IMR-90 (cell line): ENCODE data around the gene THBS4. TPM values are rescaled to one million over a fixed set of nuclear protein-coding genes. Genes with fewer than 3 reads are reported as not detected.

Experiments
- ATAC-seq: fragments of 200-7000 bp; cut with Tn5 transposase; 2 replicates; pipeline ENCODE4 v1.9.1; 2020; ENCODE audit warnings: low read depth, mild to moderate bottlenecking, moderate library complexity
- BruUV-seq: library from RNA; stranded (reverse); fragments of 400-500 nt; replicated peaks from 2 replicates; lab custom pipeline; 2021; lab: Mats Ljungman, UMichigan
- CTCF ChIA-PET: fragments of 300-600 bp; formaldehyde crosslinking; extraction: SDS; loops from one replicate; lab custom pipeline; 2021; ENCODE audit warnings: antibody characterized with exemption; lab: Yijun Ruan, JAX
- POLR2A ChIA-PET: fragments of 300-600 bp; sonication (Branson Sonifier 250); formaldehyde crosslinking; loops from one replicate; lab custom pipeline; 2022; ENCODE audit warnings: antibody characterized with exemption; ENCODE audit not compliant: unreplicated experiment; lab: Charles Lee
- DNase-seq: peaks from one replicate; pipeline ENCODE4 v3.0.0; 2013
- H2AFZ ChIP-seq: replicated peaks from 2 replicates; pipeline ENCODE3; 2013; ENCODE audit warnings: low read length, mild to moderate bottlenecking; ENCODE audit not compliant: poor library complexity
- H2AK5ac ChIP-seq: 2 replicates; pipeline ENCODE4 v1.6.1; 2013; ENCODE audit warnings: low read depth, low read length, inconsistent platforms
- H2AK9ac ChIP-seq: replicated peaks from 2 replicates; pipeline ENCODE3; 2013; ENCODE audit warnings: mild to moderate bottlenecking, low read depth, low read length, moderate library complexity; ENCODE audit not compliant: poor library complexity
- H2BK120ac ChIP-seq: 2 replicates; pipeline ENCODE4 v1.6.1; 2013; ENCODE audit warnings: low read depth, low read length, inconsistent platforms
- H2BK15ac ChIP-seq: 3 replicates; pipeline ENCODE4 v1.6.1; 2013; ENCODE audit warnings: low read depth, low read length, inconsistent platforms
- H2BK20ac ChIP-seq: 2 replicates; pipeline ENCODE4 v1.6.1; 2013; ENCODE audit warnings: low read depth, mild to moderate bottlenecking, inconsistent platforms, low read length, moderate library complexity
- H2BK5ac ChIP-seq: 2 replicates; pipeline ENCODE4 v1.6.1; 2013; ENCODE audit warnings: mild to moderate bottlenecking, low read depth, low read length, inconsistent platforms; ENCODE audit not compliant: poor library complexity, severe bottlenecking
- H3K14ac ChIP-seq: replicated peaks from 2 replicates; pipeline ENCODE4 v1.6.1; 2013; ENCODE audit warnings: low read depth, low read length, inconsistent platforms
- H3K18ac ChIP-seq: 2 replicates; pipeline ENCODE4 v1.6.1; 2013; ENCODE audit warnings: low read depth, low read length, control low read depth
- H3K23ac ChIP-seq: 2 replicates; pipeline ENCODE4 v1.6.1; 2013; ENCODE audit warnings: low read depth, low read length, inconsistent platforms
- H3K27ac ChIP-seq: 2 replicates; pipeline ENCODE4 v1.5.1; 2013; ENCODE audit warnings: mild to moderate bottlenecking, control low read depth, low read length; ENCODE audit not compliant: insufficient read depth
- H3K27me3 ChIP-seq: 2 replicates; pipeline ENCODE4 v1.6.1; 2013; ENCODE audit warnings: low read length; ENCODE audit not compliant: control insufficient read depth, insufficient read depth
- H3K36me3 ChIP-seq: 2 replicates; pipeline ENCODE4 v1.6.1; 2013; ENCODE audit warnings: low read length, mixed read lengths; ENCODE audit not compliant: control insufficient read depth, insufficient read depth
- H3K4ac ChIP-seq: 2 replicates; pipeline ENCODE4 v1.6.1; 2013; ENCODE audit warnings: low read depth, low read length, inconsistent platforms
- H3K4me1 ChIP-seq: 2 replicates; pipeline ENCODE4 v1.6.1; 2013; ENCODE audit warnings: low read length, mixed read lengths; ENCODE audit not compliant: control insufficient read depth, insufficient read depth
- H3K4me2 ChIP-seq: 2 replicates; pipeline ENCODE4 v1.6.1; 2013; ENCODE audit warnings: low read depth, mild to moderate bottlenecking, control low read depth, low read length, moderate library complexity
- H3K4me3 ChIP-seq: 2 replicates; pipeline ENCODE4 v1.5.1; 2013; ENCODE audit warnings: low read depth, mild to moderate bottlenecking, control low read depth, low read length, moderate library complexity; ENCODE audit not compliant: insufficient read depth
- H3K56ac ChIP-seq: 2 replicates; pipeline ENCODE4 v1.6.1; 2013; ENCODE audit warnings: low read length, inconsistent platforms; ENCODE audit not compliant: insufficient read depth; ENCODE audit errors: extremely low read depth
- H3K79me1 ChIP-seq, 2 experiments: 2 replicates each; pipeline ENCODE4 v1.6.1; 2013; ENCODE audit warnings: low read length in 2 of 2, inconsistent platforms in 1 of 2, low read depth in 1 of 2
- H3K9ac ChIP-seq: 2 replicates; pipeline ENCODE4 v1.6.1; 2013; ENCODE audit warnings: low read depth, low read length, control low read depth
- H3K9me1 ChIP-seq: 2 replicates; pipeline ENCODE4 v1.6.1; 2013; ENCODE audit warnings: low read length, inconsistent platforms; ENCODE audit not compliant: insufficient read depth
- H3K9me3 ChIP-seq: 2 replicates; pipeline ENCODE4 v1.6.1; 2013; ENCODE audit warnings: low read length; ENCODE audit not compliant: control insufficient read depth, insufficient read depth
- H4K20me1 ChIP-seq: 2 replicates; pipeline ENCODE4 v1.6.1; 2013; ENCODE audit warnings: low read length, inconsistent platforms; ENCODE audit not compliant: insufficient read depth
- H4K5ac ChIP-seq: 2 replicates; pipeline ENCODE4 v1.6.1; 2013; ENCODE audit warnings: mild to moderate bottlenecking, low read depth, low read length, control low read depth
- H4K8ac ChIP-seq, 2 experiments: 2 replicates each; pipeline ENCODE4 v1.6.1; 2013; ENCODE audit warnings: low read depth in 2 of 2, low read length in 2 of 2, control low read depth in 1 of 2, inconsistent platforms in 1 of 2
- H4K91ac ChIP-seq: 2 replicates; pipeline ENCODE4 v1.6.1; 2013; ENCODE audit warnings: low read depth, low read length, inconsistent platforms; ENCODE audit not compliant: insufficient read depth
- CEBPB ChIP-seq: IDR thresholded peaks from 2 replicates; pipeline ENCODE4 v1.6.1; 2012; ENCODE audit warnings: low read depth, low read length, improper control_type of control experiment
- CHD1 ChIP-seq: IDR thresholded peaks from 2 replicates; pipeline ENCODE4 v1.6.1; 2012; ENCODE audit warnings: low read depth, low read length, improper control_type of control experiment
- FOS ChIP-seq: fragments of 150-350 bp; IDR thresholded peaks from 2 replicates; pipeline ENCODE4 v1.6.1; 2016; ENCODE audit warnings: low read depth, low read length
- MAFK ChIP-seq: IDR thresholded peaks from 2 replicates; pipeline ENCODE4 v1.6.1; 2012; ENCODE audit warnings: low read depth, low read length, improper control_type of control experiment
- MXI1 ChIP-seq: IDR thresholded peaks from 2 replicates; pipeline ENCODE4 v1.6.1; 2012; ENCODE audit warnings: low read depth, mild to moderate bottlenecking, low read length, moderate library complexity, borderline replicate concordance
- NFE2L2 ChIP-seq: fragments of 150-350 bp; IDR thresholded peaks from 2 replicates; pipeline ENCODE4 v1.6.1; 2016; ENCODE audit warnings: low read depth, mild to moderate bottlenecking, low read length
- POLR2A ChIP-seq: IDR thresholded peaks from 2 replicates; pipeline ENCODE4 v1.6.1; 2012; ENCODE audit warnings: mild to moderate bottlenecking, low read depth, low read length
- RAD21 ChIP-seq: IDR thresholded peaks from 2 replicates; pipeline ENCODE4 v1.6.1; 2012; ENCODE audit warnings: low read length, improper control_type of control experiment
- SMC3 ChIP-seq: fragments of 150-350 bp; IDR thresholded peaks from 2 replicates; pipeline ENCODE4 v1.6.1; 2016; ENCODE audit warnings: low read depth, mild to moderate bottlenecking, antibody characterized with exemption, low read length, moderate library complexity
- WGBS, 2 experiments: methylation state at CpG; one replicate each; pipeline versions ENCODE4 v1.1.5 to v1.1.7; 2013; ENCODE audit warnings: missing lambda C conversion rate in 2 of 2; ENCODE audit not compliant: insufficient read length in 1 of 2; ENCODE audit errors: extremely low coverage in 2 of 2; 5-methylcytosine and 5-hydroxymethylcytosine counted together
- dilution Hi-C: fragments of 300-500 bp; cut with HindIII; formaldehyde crosslinking; loops from one replicate; pipeline ENCODE4 v1.14.3; 2018; ENCODE audit warnings: low sequenced_read_pairs; ENCODE audit not compliant: unreplicated experiment
- in situ Hi-C: fragments of 300-500 bp; cut with MboI; formaldehyde crosslinking; loops from 3 replicates; pipeline ENCODE4 v1.14.3; 2019; ENCODE audit warnings: low sequenced_read_pairs, inconsistent platforms, mixed read lengths
- intact Hi-C: fragments of 100-400 bp; cut with micrococcal nuclease; formaldehyde crosslinking; loops from 2 replicates; pipeline ENCODE4 v1.10.0; 2022
- polyA plus RNA-seq, 3 experiments: library from polyadenylated mRNA; depleted of rRNA; stranded (reverse); fragments of >200 nt; gene quantifications; 2 replicates each; pipeline ENCODE4 v1.2.3, GENCODE V29; 2012; ENCODE audit warnings: low replicate concordance in 1 of 3
- total RNA-seq: library from RNA; depleted of rRNA; stranded (reverse); fragments of >200 nt; gene quantifications from 2 replicates; pipeline ENCODE4 v1.2.3, GENCODE V29; 2012
- TF ChIP-seq, protein P1 (sequence below): fragments of 150-350 bp; IDR thresholded peaks from 2 replicates; pipeline ENCODE4 v1.6.1; 2017; ENCODE audit warnings: mild to moderate bottlenecking, antibody characterized with exemption, low read length, low read depth
- TF ChIP-seq, protein P2 (sequence below): fragments of 150-350 bp; IDR thresholded peaks from 2 replicates; pipeline ENCODE4 v1.6.1; 2016; ENCODE audit warnings: low read depth, mild to moderate bottlenecking, low read length, moderate library complexity, borderline replicate concordance

THBS4 gene
- total and polyA plus RNA-seq, 2 of the 4 experiments (the other 2 are of a cell fraction) = 0.90 to 0.92 TPM

GRCh38 chr5:80035839-80036238 lies 691 bp downstream of the THBS4 start:
- H4K20me1 ChIP-seq = no peaks in the 10 kb centered on the region
- no peak overlapping the region for H2BK120ac ChIP-seq
- in situ Hi-C loops = no loop called here
- TF ChIP-seq, protein P1, sequence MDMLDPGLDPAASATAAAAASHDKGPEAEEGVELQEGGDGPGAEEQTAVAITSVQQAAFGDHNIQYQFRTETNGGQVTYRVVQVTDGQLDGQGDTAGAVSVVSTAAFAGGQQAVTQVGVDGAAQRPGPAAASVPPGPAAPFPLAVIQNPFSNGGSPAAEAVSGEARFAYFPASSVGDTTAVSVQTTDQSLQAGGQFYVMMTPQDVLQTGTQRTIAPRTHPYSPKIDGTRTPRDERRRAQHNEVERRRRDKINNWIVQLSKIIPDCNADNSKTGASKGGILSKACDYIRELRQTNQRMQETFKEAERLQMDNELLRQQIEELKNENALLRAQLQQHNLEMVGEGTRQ = no peak
- TF ChIP-seq MXI1 (no peak), MAFK (no peak), RAD21 (no peak), POLR2A (no peak), CHD1 (no peak), NFE2L2 (no peak), SMC3 (no peak), FOS (no peak), CEBPB (no peak)
- TF ChIP-seq, protein P2, sequence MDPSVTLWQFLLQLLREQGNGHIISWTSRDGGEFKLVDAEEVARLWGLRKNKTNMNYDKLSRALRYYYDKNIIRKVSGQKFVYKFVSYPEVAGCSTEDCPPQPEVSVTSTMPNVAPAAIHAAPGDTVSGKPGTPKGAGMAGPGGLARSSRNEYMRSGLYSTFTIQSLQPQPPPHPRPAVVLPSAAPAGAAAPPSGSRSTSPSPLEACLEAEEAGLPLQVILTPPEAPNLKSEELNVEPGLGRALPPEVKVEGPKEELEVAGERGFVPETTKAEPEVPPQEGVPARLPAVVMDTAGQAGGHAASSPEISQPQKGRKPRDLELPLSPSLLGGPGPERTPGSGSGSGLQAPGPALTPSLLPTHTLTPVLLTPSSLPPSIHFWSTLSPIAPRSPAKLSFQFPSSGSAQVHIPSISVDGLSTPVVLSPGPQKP = no peak
- H3K4me3 ChIP-seq = no peak overlapping the region
- no peak overlapping the region for H2BK5ac ChIP-seq
- no peaks in the 10 kb centered on the region for H3K9me1 ChIP-seq
- no peak overlapping the region for H2BK15ac ChIP-seq
- H4K91ac ChIP-seq = no peak overlapping the region
- H2AFZ ChIP-seq = peak overlapping the region; percentile 49
- no peaks in the 10 kb centered on the region; the same call in 1 of the 2 replicates for H3K9me3 ChIP-seq
- no peak overlapping the region for H2BK20ac ChIP-seq
- H3K18ac ChIP-seq = no peak overlapping the region
- no peaks in the 10 kb centered on the region for H3K4me1 ChIP-seq
- no peak overlapping the region for H3K9ac ChIP-seq
- CTCF ChIA-PET = no interaction called here
- H3K79me1 ChIP-seq = no peaks in the 10 kb centered on the region
- H3K14ac ChIP-seq = no peak overlapping the region
- BruUV-seq = no TSS peak
- no peak overlapping the region for H3K23ac ChIP-seq
- POLR2A ChIA-PET = no interaction called here
- H3K4me2 ChIP-seq = no peak overlapping the region
- H3K27ac ChIP-seq = no peak overlapping the region
- no peak overlapping the region for H3K56ac ChIP-seq
- no peaks in the 10 kb centered on the region for H3K36me3 ChIP-seq
- ATAC-seq (no peak), DNase-seq (no peak)
- dilution Hi-C loops = no loop called here
- no CpG with 5 or more reads among the region's 7 CpGs for WGBS, 2 experiments
- no peak overlapping the region for H2AK9ac ChIP-seq
- no peak overlapping the region for H2AK5ac ChIP-seq
- no peak overlapping the region for H4K5ac ChIP-seq
- peaks cover 60% of the 10 kb centered on the region for H3K27me3 ChIP-seq
- no peak overlapping the region for H4K8ac ChIP-seq
- intact Hi-C loops = no loop called here
- H3K4ac ChIP-seq = no peak overlapping the region
